SK-N-SH (cell line): Measurements from ENCODE around the gene IL20. TPM values are rescaled to one million over a fixed set of nuclear protein-coding genes. Genes with fewer than 3 reads are reported as not detected.

Experiments used
- CTCF ChIA-PET: fragments of 300-600, 350-600 bp; formaldehyde crosslinking; extraction: SDS; loops from one replicate; lab custom pipeline; 2021; lab: Yijun Ruan, JAX
- POLR2A ChIA-PET: fragments of 350-600 bp; sonication (Branson Sonifier 250); formaldehyde crosslinking; extraction: SDS; loops from one replicate; lab custom pipeline; 2020; ENCODE audit warnings: antibody characterized with exemption, inconsistent platforms; lab: Yijun Ruan, JAX
- DNase-seq: peaks from one replicate; pipeline ENCODE4 v3.0.0; 2012
- H2AFZ ChIP-seq: fragments of 200-600 bp; sonication (generic); 2 replicates; pipeline ENCODE4 v1.8.1; 2016; ENCODE audit warnings: antibody characterized with exemption, mild to moderate bottlenecking, low read depth
- H3F3A ChIP-seq: fragments of 200-600 bp; sonication (generic); replicated peaks from 2 replicates; pipeline ENCODE3; 2016; ENCODE audit warnings: antibody characterized with exemption, mild to moderate bottlenecking; ENCODE audit not compliant: insufficient read depth
- H3K27ac ChIP-seq, 2 experiments: fragments of 200-500 bp in 1 of 2; fragments of 200-600 bp in 1 of 2; sonication (Bioruptor generic) in 1 of 2; sonication (generic), shearing (Covaris generic) in 1 of 2; 2 replicates each; pipeline versions ENCODE4 v1.5.1 to v1.6.1; 2014 to 2016; ENCODE audit warnings: low read depth in 2 of 2, inconsistent platforms in 1 of 2, low read length in 1 of 2, mild to moderate bottlenecking in 1 of 2, mixed read lengths in 1 of 2
- H3K27me3 ChIP-seq: fragments of 200-600 bp; sonication (generic), shearing (Covaris generic); 2 replicates; pipeline ENCODE4 v1.6.1; 2016; ENCODE audit warnings: mixed run types; ENCODE audit not compliant: insufficient read depth
- H3K36me3 ChIP-seq, 2 experiments: fragments of 200-500 bp in 1 of 2; fragments of 200-600 bp in 1 of 2; sonication (Bioruptor generic) in 1 of 2; sonication (generic) in 1 of 2; replicated peaks in 1 of 2; 2 replicates each; pipeline versions ENCODE3 to v1.5.1; 2014 to 2016; ENCODE audit warnings: low read length in 1 of 2, mild to moderate bottlenecking in 1 of 2; ENCODE audit not compliant: insufficient read depth in 2 of 2, control insufficient read depth in 1 of 2
- H3K4me1 ChIP-seq, 2 experiments: fragments of 200-500 bp in 1 of 2; fragments of 200-600 bp in 1 of 2; sonication (Bioruptor generic) in 1 of 2; sonication (generic), shearing (Covaris generic) in 1 of 2; 2 replicates each; pipeline versions ENCODE4 v1.5.1 to v1.6.1; 2014 to 2016; ENCODE audit warnings: low read depth in 1 of 2, low read length in 1 of 2, mixed run types in 1 of 2; ENCODE audit not compliant: insufficient read depth in 2 of 2, control insufficient read depth in 1 of 2
- H3K4me2 ChIP-seq: fragments of 200-600 bp; sonication (generic), shearing (Covaris generic); 2 replicates; pipeline ENCODE4 v1.6.1; 2017; ENCODE audit warnings: mixed run types
- H3K4me3 ChIP-seq, 2 experiments: fragments of 200-500 bp in 1 of 2; fragments of 200-600 bp in 1 of 2; sonication (Bioruptor generic) in 1 of 2; sonication (generic), shearing (Covaris generic) in 1 of 2; 2 replicates each; pipeline versions ENCODE4 v1.5.1 to v1.8.1; 2014 to 2016; ENCODE audit warnings: low read depth in 2 of 2, inconsistent platforms in 1 of 2, low read length in 1 of 2, mild to moderate bottlenecking in 1 of 2, mixed read lengths in 1 of 2, moderate library complexity in 1 of 2
- H3K79me2 ChIP-seq: fragments of 200-600 bp; sonication (generic); 2 replicates; pipeline ENCODE4 v1.8.1; 2017; ENCODE audit warnings: mild to moderate bottlenecking; ENCODE audit not compliant: insufficient read depth
- H3K9ac ChIP-seq: fragments of 200-600 bp; sonication (generic); 2 replicates; pipeline ENCODE4 v1.6.1; 2017; ENCODE audit warnings: mixed run types
- H3K9me2 ChIP-seq: fragments of 200-600 bp; sonication (generic); 2 replicates; pipeline ENCODE4 v1.6.1; 2017; ENCODE audit warnings: mixed run types
- H3K9me3 ChIP-seq: fragments of 200-600 bp; sonication (generic); 2 replicates; pipeline ENCODE4 v1.6.1; 2017; ENCODE audit warnings: mixed run types, mild to moderate bottlenecking, moderate library complexity
- H4K20me1 ChIP-seq: fragments of 200-600 bp; sonication (generic); 2 replicates; pipeline ENCODE4 v1.6.1; 2017; ENCODE audit warnings: mild to moderate bottlenecking, mixed run types; ENCODE audit not compliant: insufficient read depth
- CHD2 ChIP-seq: fragments of 150-350 bp; IDR thresholded peaks from 2 replicates; pipeline ENCODE4 v1.6.1; 2018; ENCODE audit warnings: low read length; ENCODE audit not compliant: partially characterized antibody
- ELF1 ChIP-seq: IDR thresholded peaks from 2 replicates; pipeline ENCODE4 v1.4.0; 2012
- EP300 ChIP-seq, 2 experiments: IDR thresholded peaks; 2 replicates each; pipeline versions ENCODE4 v1.4.0 to v1.6.1; 2012; ENCODE audit warnings: borderline replicate concordance in 1 of 2, low read depth in 1 of 2, low read length in 1 of 2
- EZH2phosphoT487 ChIP-seq: fragments of 200-600 bp; sonication (generic); IDR thresholded peaks from 2 replicates; pipeline ENCODE4 v1.6.1; 2017; ENCODE audit warnings: low read depth, mixed run types, mild to moderate bottlenecking, antibody characterized with exemption, moderate library complexity, borderline replicate concordance
- FOSL2 ChIP-seq: IDR thresholded peaks from 2 replicates; pipeline ENCODE4 v1.4.0; 2012; ENCODE audit warnings: low read depth, mild to moderate bottlenecking, moderate library complexity, borderline replicate concordance
- FOXJ3 ChIP-seq: sonication (generic); formaldehyde crosslinking; IDR thresholded peaks from 2 replicates; pipeline ENCODE4 v1.5.1; 2020; ENCODE audit warnings: mild to moderate bottlenecking, missing genetic modification reagents
- FOXM1 ChIP-seq: IDR thresholded peaks from 2 replicates; pipeline ENCODE4 v1.4.0; 2012; ENCODE audit warnings: low read depth, mild to moderate bottlenecking
- GABPA ChIP-seq: IDR thresholded peaks from 2 replicates; pipeline ENCODE4 v1.4.0; 2012; ENCODE audit warnings: low read depth, mild to moderate bottlenecking
- IRF3 ChIP-seq: fragments of 150-350 bp; IDR thresholded peaks from 2 replicates; pipeline ENCODE4 v1.6.1; 2016; ENCODE audit warnings: mild to moderate bottlenecking, low read depth, low read length
- MEF2A ChIP-seq: IDR thresholded peaks from 2 replicates; pipeline ENCODE4 v1.4.0; 2012; ENCODE audit warnings: low read depth, borderline replicate concordance
- MXI1 ChIP-seq: IDR thresholded peaks from 2 replicates; pipeline ENCODE4 v1.6.1; 2012; ENCODE audit warnings: mild to moderate bottlenecking, low read depth, low read length, improper control_type of control experiment
- NFIC ChIP-seq: IDR thresholded peaks from 2 replicates; pipeline ENCODE4 v1.4.0; 2012; ENCODE audit warnings: borderline replicate concordance
- NRF1 ChIP-seq: IDR thresholded peaks from 2 replicates; pipeline ENCODE4 v1.6.1; 2012; ENCODE audit warnings: low read depth, mild to moderate bottlenecking, low read length
- POLR2AphosphoS5 ChIP-seq: IDR thresholded peaks from 2 replicates; pipeline ENCODE4 v1.6.1; 2012; ENCODE audit warnings: low read depth, low read length
- RAD21 ChIP-seq: IDR thresholded peaks from 2 replicates; pipeline ENCODE4 v1.6.1; 2012; ENCODE audit warnings: mild to moderate bottlenecking, low read length
- RCOR1 ChIP-seq: fragments of 150-350 bp; IDR thresholded peaks from 2 replicates; pipeline ENCODE4 v1.6.1; 2017; ENCODE audit warnings: antibody characterized with exemption, low read length
- RFX5 ChIP-seq: IDR thresholded peaks from 2 replicates; pipeline ENCODE4 v1.6.1; 2012; ENCODE audit warnings: mild to moderate bottlenecking, improper control_type of control experiment, low read length
- SIN3A ChIP-seq: IDR thresholded peaks from 2 replicates; pipeline ENCODE4 v1.6.1; 2012; ENCODE audit warnings: low read depth, mild to moderate bottlenecking, low read length, moderate library complexity, borderline replicate concordance
- SMC3 ChIP-seq: IDR thresholded peaks from 2 replicates; pipeline ENCODE4 v1.6.1; 2012; ENCODE audit warnings: low read depth, low read length, improper control_type of control experiment
- TCF12 ChIP-seq: IDR thresholded peaks from 2 replicates; pipeline ENCODE4 v1.4.0; 2012
- TEAD4 ChIP-seq: IDR thresholded peaks from 2 replicates; pipeline ENCODE4 v1.4.0; 2012; ENCODE audit warnings: mild to moderate bottlenecking, borderline replicate concordance; ENCODE audit not compliant: insufficient read depth
- YY1 ChIP-seq: IDR thresholded peaks from 2 replicates; pipeline ENCODE4 v1.4.0; 2012; ENCODE audit warnings: low read depth, mild to moderate bottlenecking
- WGBS: methylation state at CpG from one replicate; pipeline ENCODE4 v1.1.6; 2017; ENCODE audit warnings: low lambda C conversion rate; 5-methylcytosine and 5-hydroxymethylcytosine counted together
- polyA plus RNA-seq, 3 experiments: library from polyadenylated mRNA; depleted of rRNA; stranded (reverse); fragments of >200 nt; gene quantifications; 2 replicates each; pipeline ENCODE4 v1.2.3, GENCODE V29; 2012
- TF ChIP-seq, protein P1 (sequence below): IDR thresholded peaks from 2 replicates; pipeline ENCODE4 v1.4.0; 2012; ENCODE audit warnings: low read depth, borderline replicate concordance
- TF ChIP-seq, protein P2 (sequence below): IDR thresholded peaks from 2 replicates; pipeline ENCODE4; 2012

IL20 gene
- polyA plus RNA-seq, 1 of the 3 experiments (the other 2 are of a cell fraction): not detected

DNA sequence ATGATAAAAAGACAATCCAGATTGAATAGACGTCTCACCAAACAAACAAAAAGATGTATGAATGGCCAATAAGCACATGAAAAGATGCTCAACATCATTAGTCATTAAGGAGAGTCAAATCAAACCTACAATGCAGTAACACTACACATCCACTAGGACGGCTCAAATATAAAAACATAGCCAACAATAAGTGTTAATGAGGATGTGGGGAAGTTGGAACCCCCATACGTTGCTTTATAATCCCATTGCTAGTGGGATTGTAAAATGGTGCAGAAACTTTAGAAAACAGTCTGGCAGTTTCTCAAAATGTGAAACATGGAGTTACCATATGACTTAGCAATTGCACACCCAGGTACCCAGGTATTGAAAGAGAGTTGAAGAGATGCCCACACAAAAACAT is 17.1 kb downstream of the IL20 start:
- no peaks in the 10 kb centered on the region for H4K20me1 ChIP-seq
- POLR2A ChIA-PET: no interaction called here
- CTCF ChIA-PET: no interaction called here

GRCh38 chr1:206883160-206883559 is 17.7 kb downstream of the IL20 start:
- Histone ChIP-seq H3K36me3 (no peaks in the 10 kb centered on the region), H3K4me3 (no peak overlapping the region), H3K9ac (no peak overlapping the region), H3K27me3 (peaks cover 5% of the 10 kb centered on the region; the same call in 1 of the 2 replicates), H3K4me1 (no peaks in the 10 kb centered on the region), H3K9me3 (no peaks in the 10 kb centered on the region; the same call in 1 of the 2 replicates), H4K20me1 (no peaks in the 10 kb centered on the region), H3K79me2 (no peaks in the 10 kb centered on the region), H2AFZ (no peak overlapping the region), H3F3A (no peaks in the 10 kb centered on the region)
- WGBS: 67% methylated on average over 1 of the region's 1 CpG
- CTCF ChIA-PET: interaction anchor here (0.5 to 2.1 kb wide), 2 partner anchors 29 to 65 kb away, joined by 3 to 13 read pairs; no protein-coding TSS in a partner anchor
- no peak for DNase-seq
- TF ChIP-seq ELF1 (no peak), IRF3 (no peak), MXI1 (no peak), EZH2phosphoT487 (no peak), RFX5 (no peak), FOXJ3 (CRISPR knock-in tag) (no peak), NFIC (no peak), RCOR1 (no peak), GABPA (no peak), YY1 (no peak), FOXM1 (no peak), SMC3 (no peak), SIN3A (no peak), EP300 (IDR thresholded peaks at IDR 0.05; ENCODE audit: borderline replicate concordance in 1 of 2, low read depth in 1 of 2, low read length in 1 of 2) (no peak)
- TF ChIP-seq, all 33 proteins: peak for 0
- no peak overlapping the region for H3K27ac ChIP-seq
- no peak overlapping the region for H3K4me2 ChIP-seq
- no peaks in the 10 kb centered on the region for H3K9me2 ChIP-seq
- POLR2A ChIA-PET: no interaction called here

More for the DNA sequence above, 17.1 kb downstream of the IL20 start:
- WGBS: 24% methylated on average over 3 of the region's 3 CpGs
- 0 out of 2 replicates have a peak, but pooled peaks cover 5% of the 10 kb centered on the region for H3K27me3 ChIP-seq
- H3K4me1 ChIP-seq: no peaks in the 10 kb centered on the region
- DNase-seq: no peak
- H3K4me3 ChIP-seq: no peak overlapping the region
- H3K79me2 ChIP-seq: no peaks in the 10 kb centered on the region
- H3K36me3 ChIP-seq: no peaks in the 10 kb centered on the region
- no peaks in the 10 kb centered on the region for H3F3A ChIP-seq
- H3K9me2 ChIP-seq: no peaks in the 10 kb centered on the region
- no peaks in the 10 kb centered on the region; the same call in 1 of the 2 replicates for H3K9me3 ChIP-seq
- H3K27ac ChIP-seq: no peak overlapping the region
- H3K9ac ChIP-seq: no peak overlapping the region
- H2AFZ ChIP-seq: no peak overlapping the region
- H3K4me2 ChIP-seq: no peak overlapping the region
- TF ChIP-seq FOSL2: no peak
- no peak for TF ChIP-seq SMC3
- no peak for TF ChIP-seq POLR2AphosphoS5
- no peak for TF ChIP-seq EP300 (IDR thresholded peaks at IDR 0.05; ENCODE audit: borderline replicate concordance in 1 of 2, low read depth in 1 of 2, low read length in 1 of 2)
- no peak for TF ChIP-seq NRF1
- TF ChIP-seq TEAD4: no peak
- no peak for TF ChIP-seq FOXJ3 (CRISPR knock-in tag)
- no peak for TF ChIP-seq RAD21
- no peak for TF ChIP-seq MEF2A
- no peak for TF ChIP-seq CHD2
- no peak for TF ChIP-seq TCF12
- TF ChIP-seq, protein P1, sequence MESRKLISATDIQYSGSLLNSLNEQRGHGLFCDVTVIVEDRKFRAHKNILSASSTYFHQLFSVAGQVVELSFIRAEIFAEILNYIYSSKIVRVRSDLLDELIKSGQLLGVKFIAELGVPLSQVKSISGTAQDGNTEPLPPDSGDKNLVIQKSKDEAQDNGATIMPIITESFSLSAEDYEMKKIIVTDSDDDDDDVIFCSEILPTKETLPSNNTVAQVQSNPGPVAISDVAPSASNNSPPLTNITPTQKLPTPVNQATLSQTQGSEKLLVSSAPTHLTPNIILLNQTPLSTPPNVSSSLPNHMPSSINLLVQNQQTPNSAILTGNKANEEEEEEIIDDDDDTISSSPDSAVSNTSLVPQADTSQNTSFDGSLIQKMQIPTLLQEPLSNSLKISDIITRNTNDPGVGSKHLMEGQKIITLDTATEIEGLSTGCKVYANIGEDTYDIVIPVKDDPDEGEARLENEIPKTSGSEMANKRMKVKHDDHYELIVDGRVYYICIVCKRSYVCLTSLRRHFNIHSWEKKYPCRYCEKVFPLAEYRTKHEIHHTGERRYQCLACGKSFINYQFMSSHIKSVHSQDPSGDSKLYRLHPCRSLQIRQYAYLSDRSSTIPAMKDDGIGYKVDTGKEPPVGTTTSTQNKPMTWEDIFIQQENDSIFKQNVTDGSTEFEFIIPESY: no peak
- TF ChIP-seq, protein P2, sequence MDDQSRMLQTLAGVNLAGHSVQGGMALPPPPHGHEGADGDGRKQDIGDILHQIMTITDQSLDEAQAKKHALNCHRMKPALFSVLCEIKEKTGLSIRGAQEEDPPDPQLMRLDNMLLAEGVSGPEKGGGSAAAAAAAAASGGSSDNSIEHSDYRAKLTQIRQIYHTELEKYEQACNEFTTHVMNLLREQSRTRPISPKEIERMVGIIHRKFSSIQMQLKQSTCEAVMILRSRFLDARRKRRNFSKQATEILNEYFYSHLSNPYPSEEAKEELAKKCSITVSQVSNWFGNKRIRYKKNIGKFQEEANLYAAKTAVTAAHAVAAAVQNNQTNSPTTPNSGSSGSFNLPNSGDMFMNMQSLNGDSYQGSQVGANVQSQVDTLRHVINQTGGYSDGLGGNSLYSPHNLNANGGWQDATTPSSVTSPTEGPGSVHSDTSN: no peak
